Measurements from ENCODE around the gene DHX36. TPM values are rescaled to one million over a fixed set of nuclear protein-coding genes. Genes with fewer than 3 reads are reported as not detected.
A peak's percentile ranks its signal among the peaks of the same experiment; 100 is the strongest.

The DHX36 gene
- polyA plus RNA-seq, 3 donors = 4.7 to 31.5 (median 5.7) TPM

- no peak overlapping the region for H3K27ac ChIP-seq (ENCODE audit: low read depth in 1 of 2, low read length in 2 of 2)
- no peak overlapping the region for H3K4me3 ChIP-seq (replicated peaks in 1 of 3; ENCODE audit: low read depth in 2 of 3, low read length in 3 of 3)
- TF ChIP-seq, protein P1, sequence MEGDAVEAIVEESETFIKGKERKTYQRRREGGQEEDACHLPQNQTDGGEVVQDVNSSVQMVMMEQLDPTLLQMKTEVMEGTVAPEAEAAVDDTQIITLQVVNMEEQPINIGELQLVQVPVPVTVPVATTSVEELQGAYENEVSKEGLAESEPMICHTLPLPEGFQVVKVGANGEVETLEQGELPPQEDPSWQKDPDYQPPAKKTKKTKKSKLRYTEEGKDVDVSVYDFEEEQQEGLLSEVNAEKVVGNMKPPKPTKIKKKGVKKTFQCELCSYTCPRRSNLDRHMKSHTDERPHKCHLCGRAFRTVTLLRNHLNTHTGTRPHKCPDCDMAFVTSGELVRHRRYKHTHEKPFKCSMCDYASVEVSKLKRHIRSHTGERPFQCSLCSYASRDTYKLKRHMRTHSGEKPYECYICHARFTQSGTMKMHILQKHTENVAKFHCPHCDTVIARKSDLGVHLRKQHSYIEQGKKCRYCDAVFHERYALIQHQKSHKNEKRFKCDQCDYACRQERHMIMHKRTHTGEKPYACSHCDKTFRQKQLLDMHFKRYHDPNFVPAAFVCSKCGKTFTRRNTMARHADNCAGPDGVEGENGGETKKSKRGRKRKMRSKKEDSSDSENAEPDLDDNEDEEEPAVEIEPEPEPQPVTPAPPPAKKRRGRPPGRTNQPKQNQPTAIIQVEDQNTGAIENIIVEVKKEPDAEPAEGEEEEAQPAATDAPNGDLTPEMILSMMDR (IDR thresholded peaks at IDR 0.05) = no peak
- no peaks in the 10 kb centered on the region for H4K20me1 ChIP-seq (ENCODE audit: insufficient read depth, low read length)
- H3K79me2 ChIP-seq (ENCODE audit: insufficient read depth, low read length) = no peaks in the 10 kb centered on the region
- no peaks in the 10 kb centered on the region for H3K4me1 ChIP-seq (ENCODE audit: control insufficient read depth in 1 of 2, insufficient read depth in 2 of 2, low read length in 2 of 2)
- no peaks in the 10 kb centered on the region for H3K27me3 ChIP-seq (ENCODE audit: control insufficient read depth in 2 of 2, insufficient read depth in 2 of 2, low read length in 2 of 2)
- no peaks in the 10 kb centered on the region for H3K9me3 Mint-ChIP-seq
- no peak overlapping the region for H3K4me3 Mint-ChIP-seq
- H3K36me3 Mint-ChIP-seq = peaks cover 69 to 82% of the 10 kb centered on the region in 2 donors
- H3K9me3 ChIP-seq (replicated peaks in 1 of 2; ENCODE audit: control insufficient read depth in 1 of 2, insufficient read depth in 1 of 2, low read length in 2 of 2) = no peaks in the 10 kb centered on the region
- DNase-seq = no peak
- H3K9ac ChIP-seq (ENCODE audit: insufficient read depth, low read length, poor library complexity, severe bottlenecking) = no peak overlapping the region
- no peak overlapping the region for H3K4me2 ChIP-seq (replicated peaks; ENCODE audit: extremely low read depth, low read length, poor library complexity, severe bottlenecking)
- no peaks in the 10 kb centered on the region for H3K27me3 Mint-ChIP-seq (ENCODE audit: low read depth in 3 of 3)
- WGBS (ENCODE audit: insufficient coverage) = no CpG with 5 or more reads among the region's 2 CpGs
- peaks cover 87 to 96% of the 10 kb centered on the region in 2 donors for H3K36me3 ChIP-seq (replicated peaks in 1 of 2; ENCODE audit: control insufficient read depth in 1 of 2, insufficient read depth in 2 of 2, low read length in 2 of 2)
- intact Hi-C loops (cut with micrococcal nuclease) = no loop called here
- no peaks in the 10 kb centered on the region for H3K4me1 Mint-ChIP-seq
- H2AFZ ChIP-seq (ENCODE audit: insufficient read depth, low read depth, low read length, poor library complexity, severe bottlenecking) = no peak overlapping the region
- peak overlapping the region in 1 of 7 donors; percentile 26 for H3K27ac Mint-ChIP-seq
These were observed 49.0 kb downstream of the DHX36 start for GRCh38 chr3:154275292-154275691.

- WGBS (ENCODE audit: insufficient coverage) = 100% methylated on average over 1 of the region's 2 CpGs
- no peaks in the 10 kb centered on the region for H3K9me3 Mint-ChIP-seq
- H3K36me3 ChIP-seq (replicated peaks in 1 of 2; ENCODE audit: control insufficient read depth in 1 of 2, insufficient read depth in 2 of 2, low read length in 2 of 2) = peaks cover 78 to 96% of the 10 kb centered on the region in 2 donors
These were observed 49.9 kb downstream of the DHX36 start for GRCh38 chr3:154274348-154274747.

More at GRCh38 chr3:154274348-154274747, 49.9 kb downstream of the DHX36 start:
- H3K9ac ChIP-seq (ENCODE audit: insufficient read depth, low read length, poor library complexity, severe bottlenecking) = no peak overlapping the region
- no peaks in the 10 kb centered on the region for H3K9me3 ChIP-seq (replicated peaks in 1 of 2; ENCODE audit: control insufficient read depth in 1 of 2, insufficient read depth in 1 of 2, low read length in 2 of 2)
- intact Hi-C loops (cut with micrococcal nuclease) = no loop called here
- H3K27me3 ChIP-seq (ENCODE audit: control insufficient read depth in 2 of 2, insufficient read depth in 2 of 2, low read length in 2 of 2) = no peaks in the 10 kb centered on the region
- H3K4me3 ChIP-seq (replicated peaks in 1 of 3; ENCODE audit: low read depth in 2 of 3, low read length in 3 of 3) = no peak overlapping the region
- H4K20me1 ChIP-seq (ENCODE audit: insufficient read depth, low read length) = no peaks in the 10 kb centered on the region
- no peak overlapping the region for H3K4me3 Mint-ChIP-seq
- no peaks in the 10 kb centered on the region for H3K4me1 Mint-ChIP-seq
- TF ChIP-seq, protein P1 (IDR thresholded peaks at IDR 0.05) = no peak
- H3K27ac Mint-ChIP-seq = no peak overlapping the region
- no peak overlapping the region for H3K27ac ChIP-seq (ENCODE audit: low read depth in 1 of 2, low read length in 2 of 2)
- no peaks in the 10 kb centered on the region for H3K27me3 Mint-ChIP-seq (ENCODE audit: low read depth in 3 of 3)
- H2AFZ ChIP-seq (ENCODE audit: insufficient read depth, low read depth, low read length, poor library complexity, severe bottlenecking) = no peak overlapping the region
- DNase-seq = no peak
- H3K4me1 ChIP-seq (ENCODE audit: control insufficient read depth in 1 of 2, insufficient read depth in 2 of 2, low read length in 2 of 2) = no peaks in the 10 kb centered on the region
- H3K79me2 ChIP-seq (ENCODE audit: insufficient read depth, low read length) = no peaks in the 10 kb centered on the region
- H3K4me2 ChIP-seq (replicated peaks; ENCODE audit: extremely low read depth, low read length, poor library complexity, severe bottlenecking) = no peak overlapping the region
- peaks cover 61 to 80% of the 10 kb centered on the region in 2 donors for H3K36me3 Mint-ChIP-seq

Data from CD14-positive monocyte (primary cell).